ENCODE measurements around the gene TLR10. TPM values are rescaled to one million over a fixed set of nuclear protein-coding genes. Genes with fewer than 3 reads are reported as not detected.

Gene TLR10
- total RNA-seq, 2 donors from 2014 or later = not detected

GRCh38 chr4:38723726-38724474, 58.9 kb downstream of the TLR10 start:
- H3K36me3 Mint-ChIP-seq = no peaks in the 10 kb centered on the region
- H3K27ac Mint-ChIP-seq = no peak overlapping the region
- no peaks in the 10 kb centered on the region for H3K27me3 Mint-ChIP-seq

GRCh38 chr4:38723114-38723513, 59.7 kb downstream of the TLR10 start:
- Mint-ChIP-seq H3K36me3 (no peaks in the 10 kb centered on the region), H3K4me1 (ENCODE audit: low read depth in 2 of 2) (peaks cover 11% of the 10 kb centered on the region in 2 donors), H3K27me3 (no peaks in the 10 kb centered on the region), H3K4me3 (no peak overlapping the region), H3K9me3 (no peaks in the 10 kb centered on the region), H3K27ac (peak overlapping the region in 1 of 2 donors; percentile 41)
- DNase-seq (ENCODE audit: low spot score) (no peak), ATAC-seq (no peak)

More at GRCh38 chr4:38723726-38724474, 58.9 kb downstream of the TLR10 start:
- Mint-ChIP-seq H3K9me3 (no peaks in the 10 kb centered on the region), H3K4me3 (no peak overlapping the region), H3K4me1 (ENCODE audit: low read depth in 2 of 2) (peaks cover 17 to 18% of the 10 kb centered on the region in 2 donors)
- ATAC-seq (peak; percentile 54 to 61), DNase-seq (ENCODE audit: low spot score) (no peak)

Other genes with a start within 250 kb of the TLR10 start
- gene KLF3, start 118.8 kb downstream of the TLR10 start, total RNA-seq = 10 to 100 TPM; 68.6 to 68.9 TPM
- gene TLR1, start 21.8 kb upstream of the TLR10 start, total RNA-seq = 10 to 100 TPM; 12.6 to 15.5 TPM
- 1 to 10 TPM; 4.4 to 4.5 TPM for gene TLR6, start 73.8 kb upstream of the TLR10 start, total RNA-seq
- 1 to 10 TPM; 1.7 to 1.9 TPM for gene FAM114A1, start 84.8 kb upstream of the TLR10 start, total RNA-seq
- 10 to 100 TPM in 1 of 2 donors, 1 to 10 TPM in 1; 7.9 to 10.3 TPM for gene TMEM156, start 249.4 kb upstream of the TLR10 start, total RNA-seq

Measured in natural killer cell treated with Interleukin-12 subunit alpha and Interleukin-12 subunit beta and Interleukin-15 and Interleukin-18, amount 100 ng/mL, for 72 hours (primary cell).